ENCODE measurements around the gene HHAT.

HHAT gene

DNA sequence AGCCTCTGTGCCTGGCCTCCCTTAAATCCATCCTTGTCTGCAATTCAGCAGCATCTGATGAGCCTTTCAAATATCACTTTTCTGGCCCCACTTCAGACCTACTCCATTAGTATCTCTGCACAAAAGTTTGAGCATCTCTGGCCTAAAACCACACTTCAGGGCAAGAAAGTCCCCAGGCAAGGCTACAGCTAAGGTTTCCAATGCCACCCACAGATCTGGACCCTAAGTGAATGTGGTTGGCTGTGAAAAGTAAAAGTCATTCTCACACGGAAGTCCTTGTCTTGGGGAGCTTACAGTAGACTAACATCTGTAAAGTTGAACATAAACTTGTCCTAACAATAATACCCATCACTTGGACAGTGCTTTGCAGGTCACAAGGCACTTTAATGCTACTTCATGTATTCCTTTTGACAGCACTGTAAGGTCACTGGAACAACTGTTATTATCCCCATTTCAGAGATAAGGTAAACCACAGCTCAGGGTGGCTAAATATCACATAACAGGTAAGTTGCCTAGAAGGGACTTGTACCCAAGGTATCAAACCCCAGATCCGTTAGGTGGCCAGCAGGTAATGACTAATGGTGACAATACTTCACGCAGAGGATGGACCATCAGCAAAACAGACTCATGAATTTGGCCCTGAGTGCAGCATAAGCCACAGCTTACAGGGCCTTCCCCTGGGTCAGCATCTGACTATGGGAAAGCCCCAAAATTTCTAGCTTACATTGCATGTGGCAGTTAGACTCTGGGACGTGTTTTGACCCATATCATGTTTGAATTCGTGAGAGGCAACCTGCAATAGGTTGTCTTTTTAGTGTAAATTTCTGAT lies 356.0 kb downstream of the HHAT start:
- TF ChIP-seq POLR2A (IDR thresholded peaks at IDR 0.05; ENCODE audit: extremely low read depth, insufficient read length): no peak
- no peak for TF ChIP-seq MYC (IDR thresholded peaks at IDR 0.05; ENCODE audit: low read depth, low read length)
- TF ChIP-seq, protein P1, sequence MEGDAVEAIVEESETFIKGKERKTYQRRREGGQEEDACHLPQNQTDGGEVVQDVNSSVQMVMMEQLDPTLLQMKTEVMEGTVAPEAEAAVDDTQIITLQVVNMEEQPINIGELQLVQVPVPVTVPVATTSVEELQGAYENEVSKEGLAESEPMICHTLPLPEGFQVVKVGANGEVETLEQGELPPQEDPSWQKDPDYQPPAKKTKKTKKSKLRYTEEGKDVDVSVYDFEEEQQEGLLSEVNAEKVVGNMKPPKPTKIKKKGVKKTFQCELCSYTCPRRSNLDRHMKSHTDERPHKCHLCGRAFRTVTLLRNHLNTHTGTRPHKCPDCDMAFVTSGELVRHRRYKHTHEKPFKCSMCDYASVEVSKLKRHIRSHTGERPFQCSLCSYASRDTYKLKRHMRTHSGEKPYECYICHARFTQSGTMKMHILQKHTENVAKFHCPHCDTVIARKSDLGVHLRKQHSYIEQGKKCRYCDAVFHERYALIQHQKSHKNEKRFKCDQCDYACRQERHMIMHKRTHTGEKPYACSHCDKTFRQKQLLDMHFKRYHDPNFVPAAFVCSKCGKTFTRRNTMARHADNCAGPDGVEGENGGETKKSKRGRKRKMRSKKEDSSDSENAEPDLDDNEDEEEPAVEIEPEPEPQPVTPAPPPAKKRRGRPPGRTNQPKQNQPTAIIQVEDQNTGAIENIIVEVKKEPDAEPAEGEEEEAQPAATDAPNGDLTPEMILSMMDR (IDR thresholded peaks at IDR 0.05; ENCODE audit: low read depth, low read length): no peak
- TF ChIP-seq, protein P2, sequence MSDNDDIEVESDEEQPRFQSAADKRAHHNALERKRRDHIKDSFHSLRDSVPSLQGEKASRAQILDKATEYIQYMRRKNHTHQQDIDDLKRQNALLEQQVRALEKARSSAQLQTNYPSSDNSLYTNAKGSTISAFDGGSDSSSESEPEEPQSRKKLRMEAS (IDR thresholded peaks at IDR 0.05; ENCODE audit: low read depth, low read length): no peak
- no peak for DNase-seq (ENCODE audit: low read depth)
- no peak overlapping the region for H3K4me3 ChIP-seq (ENCODE audit: low read depth, low read length)

DNA sequence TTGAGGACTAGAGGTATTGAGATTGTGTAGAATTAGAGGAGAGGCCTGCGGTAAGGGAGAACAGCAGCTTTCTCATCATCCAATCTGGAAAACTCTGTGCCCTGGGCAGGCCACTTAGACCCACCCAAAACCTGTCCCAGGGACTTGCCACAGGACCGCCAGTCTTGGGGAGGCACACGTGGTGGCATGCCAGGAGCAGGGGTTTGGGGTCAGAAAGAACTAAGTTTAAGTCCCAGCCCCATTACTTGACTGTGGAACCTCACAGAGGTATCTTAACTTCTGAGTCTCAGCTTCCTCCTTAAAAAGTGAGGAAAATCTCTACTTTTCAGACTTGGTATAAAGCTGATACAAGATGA lies 356.6 kb downstream of the HHAT start:
- H3K4me3 ChIP-seq (ENCODE audit: low read depth, low read length): no peak overlapping the region
- no peak for DNase-seq (ENCODE audit: low read depth)
- TF ChIP-seq, protein P2 (IDR thresholded peaks at IDR 0.05; ENCODE audit: low read depth, low read length): no peak
- TF ChIP-seq POLR2A (IDR thresholded peaks at IDR 0.05; ENCODE audit: extremely low read depth, insufficient read length) (no peak), MYC (IDR thresholded peaks at IDR 0.05; ENCODE audit: low read depth, low read length) (no peak)
- TF ChIP-seq, protein P1 (IDR thresholded peaks at IDR 0.05; ENCODE audit: low read depth, low read length): no peak

DNA sequence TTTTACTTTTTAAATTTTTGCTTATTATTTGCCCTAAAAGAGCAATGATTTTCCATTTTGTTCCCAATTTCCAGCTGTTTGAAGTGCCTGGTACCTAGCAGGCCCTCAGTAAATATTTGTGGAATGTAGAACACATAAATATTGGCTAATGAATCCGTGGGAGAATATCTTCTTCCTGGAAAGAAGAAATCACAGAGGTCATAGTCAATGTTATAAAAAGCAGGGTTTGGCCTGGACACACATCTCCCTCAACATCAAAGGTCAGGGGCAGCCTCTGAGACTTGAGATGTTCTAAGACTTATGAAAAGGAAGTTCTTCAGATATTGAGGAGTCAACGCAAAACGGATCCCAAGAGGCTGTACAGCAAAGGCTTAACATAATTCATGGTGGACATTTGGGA lies 358.1 kb downstream of the HHAT start:
- H3K4me3 ChIP-seq (ENCODE audit: low read depth, low read length): no peak overlapping the region
- DNase-seq (ENCODE audit: low read depth): peak; percentile 4
- TF ChIP-seq POLR2A (IDR thresholded peaks at IDR 0.05; ENCODE audit: extremely low read depth, insufficient read length) (no peak), MYC (IDR thresholded peaks at IDR 0.05; ENCODE audit: low read depth, low read length) (no peak)
- TF ChIP-seq, protein P1 (IDR thresholded peaks at IDR 0.05; ENCODE audit: low read depth, low read length): no peak
- TF ChIP-seq, protein P2 (IDR thresholded peaks at IDR 0.05; ENCODE audit: low read depth, low read length): no peak

DNA sequence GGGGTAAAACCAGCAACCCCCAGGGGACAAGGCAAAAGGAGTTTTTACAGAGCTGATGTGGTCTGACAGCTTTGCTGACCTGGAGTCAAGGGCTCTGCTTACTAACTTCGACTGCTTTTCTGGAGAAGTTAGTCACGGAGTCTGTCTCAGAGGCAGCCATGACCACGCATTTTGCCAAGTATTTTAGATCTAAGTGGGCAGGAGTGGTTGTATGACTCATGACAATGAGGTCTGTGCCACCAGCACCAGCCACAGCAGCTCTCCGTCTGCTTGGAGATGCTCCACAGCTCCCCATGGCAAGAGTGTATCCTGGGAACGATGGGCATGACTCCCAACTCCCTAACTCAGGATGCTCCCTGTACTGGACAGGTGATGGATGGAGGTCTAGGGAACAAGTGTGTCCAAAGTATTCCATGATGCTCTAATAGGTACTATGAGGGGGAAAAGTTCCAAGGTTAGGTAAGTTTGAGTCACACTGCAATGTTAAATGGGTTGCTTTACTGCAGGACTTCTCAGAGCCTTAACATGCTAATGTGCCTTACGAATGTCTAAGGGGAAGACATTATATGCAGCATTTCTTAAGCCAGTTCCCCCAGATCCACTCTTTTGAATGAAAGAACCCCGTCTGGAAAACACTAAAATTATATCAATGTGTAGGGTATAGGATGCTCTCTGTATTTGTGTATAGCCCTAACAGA lies 359.0 kb downstream of the HHAT start:
- peak; percentile 3 for DNase-seq (ENCODE audit: low read depth)
- TF ChIP-seq, protein P2 (IDR thresholded peaks at IDR 0.05; ENCODE audit: low read depth, low read length): no peak
- TF ChIP-seq POLR2A (IDR thresholded peaks at IDR 0.05; ENCODE audit: extremely low read depth, insufficient read length) (no peak), MYC (IDR thresholded peaks at IDR 0.05; ENCODE audit: low read depth, low read length) (no peak)
- TF ChIP-seq, protein P1 (IDR thresholded peaks at IDR 0.05; ENCODE audit: low read depth, low read length): no peak
- H3K4me3 ChIP-seq (ENCODE audit: low read depth, low read length): no peak overlapping the region

DNA sequence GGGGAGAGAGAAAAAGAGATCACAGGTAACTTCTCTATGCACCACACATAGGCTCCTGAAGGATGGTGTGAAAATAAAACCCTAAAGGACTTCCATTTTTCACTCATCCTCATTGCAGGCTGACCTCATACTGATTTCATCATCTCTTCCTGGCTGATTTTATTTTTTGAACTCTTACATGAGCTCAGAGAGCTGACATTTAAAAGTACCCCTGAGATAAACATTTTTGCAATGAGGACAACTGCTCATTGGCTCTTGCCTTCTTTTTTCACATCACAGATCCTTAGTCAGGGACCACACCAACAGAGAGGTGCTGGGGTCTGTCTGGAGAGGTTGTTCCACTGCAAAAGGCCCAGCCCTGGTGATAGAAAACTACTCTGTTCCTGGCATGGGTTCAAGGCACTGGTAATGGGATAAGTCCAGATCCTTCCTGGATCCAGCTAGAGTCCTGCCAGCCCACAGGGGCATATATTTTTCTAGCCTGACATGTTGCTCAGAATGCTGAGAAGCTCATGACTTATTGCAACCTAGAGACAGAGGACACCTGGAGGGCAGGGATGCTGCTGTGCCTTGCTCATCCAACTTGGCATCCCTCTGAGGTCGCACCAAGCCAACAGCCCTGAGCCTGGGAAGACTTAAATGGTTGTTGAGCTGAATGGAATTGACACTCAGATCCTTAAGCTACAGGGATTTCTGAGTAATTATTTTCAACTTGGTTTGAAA lies 360.0 kb downstream of the HHAT start:
- no peak for TF ChIP-seq POLR2A (IDR thresholded peaks at IDR 0.05; ENCODE audit: extremely low read depth, insufficient read length)
- no peak for TF ChIP-seq MYC (IDR thresholded peaks at IDR 0.05; ENCODE audit: low read depth, low read length)
- TF ChIP-seq, protein P1 (IDR thresholded peaks at IDR 0.05; ENCODE audit: low read depth, low read length): no peak
- TF ChIP-seq, protein P2 (IDR thresholded peaks at IDR 0.05; ENCODE audit: low read depth, low read length): no peak

More for the DNA sequence above, 360.0 kb downstream of the HHAT start:
- DNase-seq (ENCODE audit: low read depth): no peak
- H3K4me3 ChIP-seq (ENCODE audit: low read depth, low read length): no peak overlapping the region
